Stimulated activated CD4-positive, alpha-beta T cell treated with anti-CD3 and anti-CD28 coated beads, Interleukin-4, amount 100 ng/mL, for 1 hour (primary cell): Measurements from ENCODE around the gene CCDC86.

Source experiments
- DNase-seq: peaks from one replicate; pipeline ENCODE4 v3.0.0-alpha.2; 2020

Gene CCDC86

GRCh38 chr11:60831501-60832079 lies 10.3 kb upstream of the CCDC86 start:
- DNase-seq = no peak

- DNase-seq = no peak
Observed at GRCh38 chr11:60834742-60835533, 7.0 kb upstream of the CCDC86 start.

GRCh38 chr11:60835534-60835846 lies 6.4 kb upstream of the CCDC86 start:
- no peak for DNase-seq

GRCh38 chr11:60836866-60837515 lies 4.9 kb upstream of the CCDC86 start:
- DNase-seq = no peak

- no peak for DNase-seq
Observed at GRCh38 chr11:60838132-60838531, 3.8 kb upstream of the CCDC86 start.

GRCh38 chr11:60840470-60841430 lies 1.2 kb upstream of the CCDC86 start:
- DNase-seq = no peak

GRCh38 chr11:60842668-60843600 lies 1.0 kb downstream of the CCDC86 start:
- no peak for DNase-seq

- DNase-seq = no peak
Observed at GRCh38 chr11:60844045-60844869, 2.3 kb downstream of the CCDC86 start.

- no peak for DNase-seq
Observed at GRCh38 chr11:60844870-60845221, 2.9 kb downstream of the CCDC86 start.

- no peak for DNase-seq
Observed at GRCh38 chr11:60845338-60845737, 3.4 kb downstream of the CCDC86 start.

- DNase-seq = no peak
Observed at GRCh38 chr11:60847281-60847680, 5.4 kb downstream of the CCDC86 start.

- DNase-seq = no peak
Observed at GRCh38 chr11:60847896-60848295, 6.0 kb downstream of the CCDC86 start.

- no peak for DNase-seq
Observed at GRCh38 chr11:60848714-60849151, 6.8 kb downstream of the CCDC86 start.

- no peak for DNase-seq
Observed at GRCh38 chr11:60849641-60850520, 8.0 kb downstream of the CCDC86 start.

GRCh38 chr11:60851327-60852104 lies 9.6 kb downstream of the CCDC86 start:
- no peak for DNase-seq

- DNase-seq = no peak
Observed at GRCh38 chr11:60852117-60852981, 10.4 kb downstream of the CCDC86 start.

GRCh38 chr11:60852982-60853950 lies 11.4 kb downstream of the CCDC86 start:
- no peak for DNase-seq
